MG63 (cell line): ENCODE data around the gene SLFN14. TPM values are rescaled to one million over a fixed set of nuclear protein-coding genes. Genes with fewer than 3 reads are reported as not detected.
"Not testable (repeated sequence)": the region's sequence is repeated elsewhere in the genome, so short reads cannot be mapped to it uniquely, and the experiment has no call there.

Experiments used
- DNase-seq: peaks from one replicate; pipeline ENCODE4 v3.0.0-alpha.2; 2020
- H3K27me3 ChIP-seq: fragments of 250-450 bp; sonication (Bioruptor Pico); 2 replicates; pipeline ENCODE4 v1.5.1; 2020; ENCODE audit warnings: mild to moderate bottlenecking, moderate library complexity
- H3K36me3 ChIP-seq: fragments of 250-450 bp; sonication (Bioruptor Pico); 2 replicates; pipeline ENCODE4 v1.5.1; 2020; ENCODE audit warnings: mild to moderate bottlenecking, moderate library complexity
- H3K4me3 ChIP-seq: fragments of 250-450 bp; sonication (Bioruptor Pico); 2 replicates; pipeline ENCODE4 v1.5.1; 2020; ENCODE audit warnings: mild to moderate bottlenecking, moderate library complexity
- H3K9me3 ChIP-seq: fragments of 250-450 bp; sonication (Bioruptor Pico); 2 replicates; pipeline ENCODE4 v1.5.1; 2020; ENCODE audit warnings: mild to moderate bottlenecking, moderate library complexity
- total RNA-seq: library from RNA; depleted of rRNA; stranded (reverse); fragments of >200 nt; shearing (Covaris generic); gene quantifications from 2 replicates; pipeline ENCODE4 v1.2.3, GENCODE V29; 2014; ENCODE audit warnings: low replicate concordance

The SLFN14 gene
- total RNA-seq, 1 experiment from 2014 or later: not detected

- peaks cover 35% of the 10 kb centered on the region for H3K36me3 ChIP-seq
- no peaks in the 10 kb centered on the region for H3K27me3 ChIP-seq
- DNase-seq: no peak
- no peaks in the 10 kb centered on the region for H3K9me3 ChIP-seq
- no peak overlapping the region for H3K4me3 ChIP-seq
These were observed 15.1 kb upstream of the SLFN14 start for GRCh38 chr17:35575759-35576158.

DNA sequence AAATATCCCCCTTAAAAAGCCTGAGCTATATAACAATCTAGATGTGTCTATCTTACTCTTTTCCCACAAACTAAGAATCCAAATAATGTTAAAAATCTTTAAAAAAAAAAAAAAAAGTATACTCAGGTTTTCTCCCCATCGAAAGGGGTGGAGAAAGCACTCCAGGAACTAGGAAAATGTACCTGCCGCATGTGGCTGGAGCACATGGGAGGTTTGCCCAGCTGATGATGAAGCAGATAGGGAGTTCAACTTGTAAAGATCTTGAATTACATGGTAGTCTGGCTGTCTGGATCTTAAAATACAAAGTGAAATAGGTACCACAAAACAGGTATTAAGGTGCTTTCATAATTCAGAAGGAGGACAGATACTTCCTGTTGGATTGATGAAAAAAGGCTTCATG is 8.8 kb upstream of the SLFN14 start:
- Histone ChIP-seq H3K27me3 (0 out of 2 replicates have a peak, but pooled peaks cover 2% of the 10 kb centered on the region), H3K36me3 (peaks cover 24% of the 10 kb centered on the region), H3K9me3 (no peaks in the 10 kb centered on the region), H3K4me3 (no peak overlapping the region; the same call in 1 of the 2 replicates)
- DNase-seq: no peak

DNA sequence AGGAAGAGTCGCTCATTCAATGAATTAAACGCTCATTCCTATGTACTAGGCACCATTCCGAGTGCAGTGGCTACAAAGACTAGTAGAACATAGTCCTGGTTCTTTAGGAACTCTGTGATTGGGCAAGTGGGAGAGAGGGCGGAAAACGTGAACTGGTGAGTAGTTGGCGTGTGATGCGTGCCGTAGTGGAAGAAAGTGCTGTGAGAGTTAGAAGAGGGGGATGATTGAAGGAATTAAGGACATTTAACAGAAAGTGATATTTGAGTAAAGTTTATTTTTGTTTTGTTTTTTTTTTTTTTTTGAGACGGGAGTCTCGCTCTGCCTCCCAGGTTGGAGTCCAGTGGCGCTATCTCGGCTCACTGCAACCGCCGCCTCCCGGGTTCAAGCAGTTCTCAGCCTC is 7.9 kb upstream of the SLFN14 start:
- Histone ChIP-seq H3K4me3 (peak overlapping the region; percentile 84), H3K27me3 (0 out of 2 replicates have a peak, but pooled peaks cover 2% of the 10 kb centered on the region), H3K36me3 (peaks cover 15% of the 10 kb centered on the region), H3K9me3 (no peaks in the 10 kb centered on the region)
- DNase-seq: peak; percentile 46

- Histone ChIP-seq H3K36me3 (peaks cover 11% of the 10 kb centered on the region), H3K4me3 (peak overlapping the region; percentile 84), H3K9me3 (no peaks in the 10 kb centered on the region), H3K27me3 (0 out of 2 replicates have a peak, but pooled peaks cover 2% of the 10 kb centered on the region)
- no peak for DNase-seq
These were observed 6.3 kb upstream of the SLFN14 start for GRCh38 chr17:35566968-35567367.

GRCh38 chr17:35563181-35563580 is 2.6 kb upstream of the SLFN14 start:
- DNase-seq, H3K27me3 ChIP-seq, H3K4me3 ChIP-seq, H3K36me3 ChIP-seq, H3K9me3 ChIP-seq: not testable (repeated sequence)

GRCh38 chr17:35559495-35560210 is 966 bp downstream of the SLFN14 start:
- peaks cover 12% of the 10 kb centered on the region for H3K27me3 ChIP-seq
- no peaks in the 10 kb centered on the region for H3K36me3 ChIP-seq
- H3K9me3 ChIP-seq: no peaks in the 10 kb centered on the region
- no peak overlapping the region for H3K4me3 ChIP-seq
- DNase-seq: no peak

GRCh38 chr17:35557353-35557752 is 3.3 kb downstream of the SLFN14 start:
- no peak overlapping the region for H3K4me3 ChIP-seq
- peaks cover 17% of the 10 kb centered on the region for H3K27me3 ChIP-seq
- H3K9me3 ChIP-seq: no peaks in the 10 kb centered on the region
- H3K36me3 ChIP-seq: no peaks in the 10 kb centered on the region
- no peak for DNase-seq

DNA sequence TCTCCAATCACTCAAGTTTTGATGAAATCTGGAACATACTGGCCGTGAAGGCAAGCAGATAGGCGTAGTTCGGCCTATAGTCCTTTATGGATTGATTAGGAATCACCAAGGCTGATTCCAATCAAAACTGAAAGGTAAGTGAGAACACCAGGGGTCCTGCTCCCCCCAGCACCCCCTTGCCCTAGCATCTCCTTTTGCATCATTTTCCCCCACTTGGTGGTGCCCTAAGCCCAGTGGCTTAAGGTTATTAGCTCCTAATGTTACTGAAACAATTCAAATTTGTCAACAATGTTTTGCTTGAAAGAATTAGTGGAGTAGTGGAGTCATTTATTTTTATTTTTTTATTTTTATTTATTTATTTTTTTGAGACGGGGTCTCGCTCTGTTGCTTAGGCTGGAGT is 4.9 kb downstream of the SLFN14 start:
- DNase-seq: no peak
- Histone ChIP-seq H3K9me3 (no peaks in the 10 kb centered on the region), H3K36me3 (no peaks in the 10 kb centered on the region), H3K4me3 (no peak overlapping the region), H3K27me3 (peaks cover 17% of the 10 kb centered on the region)

GRCh38 chr17:35554668-35555067 is 6.0 kb downstream of the SLFN14 start:
- Histone ChIP-seq H3K36me3 (no peaks in the 10 kb centered on the region), H3K4me3 (no peak overlapping the region), H3K9me3 (no peaks in the 10 kb centered on the region), H3K27me3 (peaks cover 17% of the 10 kb centered on the region)
- no peak for DNase-seq

- Histone ChIP-seq H3K9me3 (no peaks in the 10 kb centered on the region), H3K36me3 (no peaks in the 10 kb centered on the region), H3K27me3 (peaks cover 21% of the 10 kb centered on the region), H3K4me3 (no peak overlapping the region)
- DNase-seq: no peak
These were observed 7.3 kb downstream of the SLFN14 start for GRCh38 chr17:35553310-35553709.

DNA sequence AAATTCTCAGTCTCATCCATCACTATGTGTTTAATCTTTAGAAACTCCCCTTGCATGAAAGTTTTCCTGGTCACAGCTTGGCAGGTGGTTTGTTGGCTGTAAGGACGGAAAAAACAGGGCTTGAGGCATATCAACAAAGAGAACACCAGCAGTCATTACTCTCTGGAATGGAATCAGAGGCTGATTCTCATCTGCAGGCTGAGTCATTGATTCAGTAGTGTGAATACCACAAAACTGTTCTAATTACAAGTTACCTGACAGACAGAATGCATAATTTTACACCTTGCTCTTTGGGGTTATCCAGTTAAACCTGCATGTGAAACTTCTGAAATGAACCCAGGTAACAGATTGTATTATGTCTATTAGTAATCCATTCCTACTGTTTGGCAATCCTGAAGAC is 11.6 kb downstream of the SLFN14 start:
- H3K27me3 ChIP-seq: peaks cover 9% of the 10 kb centered on the region; the same call in 1 of the 2 replicates
- no peaks in the 10 kb centered on the region for H3K36me3 ChIP-seq
- H3K4me3 ChIP-seq: no peak overlapping the region
- H3K9me3 ChIP-seq: no peaks in the 10 kb centered on the region
- DNase-seq: no peak

DNA sequence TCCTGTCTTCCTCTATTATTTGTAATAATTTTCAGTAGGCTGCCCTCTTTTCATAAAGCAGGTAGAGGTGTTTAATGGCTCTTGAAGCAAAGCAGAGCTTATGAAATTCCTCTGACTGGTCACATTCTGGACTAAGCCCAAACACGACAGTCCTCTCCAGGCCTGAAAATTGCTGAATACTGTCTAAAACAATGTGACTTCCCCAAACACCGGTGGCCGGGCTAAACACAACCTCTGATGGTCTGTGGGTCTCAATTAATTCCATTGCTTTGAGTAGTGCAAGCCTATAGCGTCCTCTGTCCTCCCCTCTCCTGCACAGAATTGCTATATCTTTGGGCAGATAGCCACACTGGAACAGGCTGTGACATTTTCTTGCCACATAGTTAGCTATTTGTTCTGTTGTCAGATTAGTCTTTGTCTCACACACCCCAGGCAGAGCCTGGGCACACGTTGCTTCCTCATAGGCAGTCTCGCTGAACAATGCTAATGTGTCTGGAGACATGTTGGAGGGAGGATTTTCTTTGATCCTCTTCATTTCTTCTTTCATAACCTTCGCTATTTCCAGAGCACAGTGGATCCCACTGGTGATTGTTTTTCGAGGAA is 12.3 kb downstream of the SLFN14 start:
- DNase-seq: no peak

DNA sequence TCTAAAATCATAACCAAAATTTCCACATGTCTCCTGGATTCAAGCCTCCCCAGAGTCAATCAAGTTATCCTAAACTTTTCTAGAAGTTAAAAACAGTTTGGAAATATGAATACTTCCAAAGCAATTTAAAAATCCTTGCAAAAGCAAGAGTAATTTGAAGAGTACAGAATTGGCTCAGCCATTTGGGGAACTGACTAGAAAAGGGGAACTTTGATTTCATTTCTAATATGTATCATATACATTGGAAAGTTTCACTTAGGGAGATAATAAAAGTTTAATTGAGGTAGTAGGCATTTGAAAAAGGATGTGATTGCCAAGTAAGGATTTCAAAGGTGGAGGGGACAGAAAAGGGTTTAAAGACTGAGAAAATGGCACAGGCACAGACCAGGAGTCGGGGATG is 14.1 kb downstream of the SLFN14 start:
- Histone ChIP-seq H3K9me3 (no peaks in the 10 kb centered on the region), H3K36me3 (no peaks in the 10 kb centered on the region), H3K4me3 (no peak overlapping the region), H3K27me3 (peaks cover 5% of the 10 kb centered on the region; the same call in 1 of the 2 replicates)
- DNase-seq: no peak

More for the DNA sequence above, 12.3 kb downstream of the SLFN14 start:
- Histone ChIP-seq H3K36me3 (no peaks in the 10 kb centered on the region), H3K4me3 (no peak overlapping the region), H3K27me3 (peaks cover 5% of the 10 kb centered on the region; the same call in 1 of the 2 replicates), H3K9me3 (no peaks in the 10 kb centered on the region)

DNA sequence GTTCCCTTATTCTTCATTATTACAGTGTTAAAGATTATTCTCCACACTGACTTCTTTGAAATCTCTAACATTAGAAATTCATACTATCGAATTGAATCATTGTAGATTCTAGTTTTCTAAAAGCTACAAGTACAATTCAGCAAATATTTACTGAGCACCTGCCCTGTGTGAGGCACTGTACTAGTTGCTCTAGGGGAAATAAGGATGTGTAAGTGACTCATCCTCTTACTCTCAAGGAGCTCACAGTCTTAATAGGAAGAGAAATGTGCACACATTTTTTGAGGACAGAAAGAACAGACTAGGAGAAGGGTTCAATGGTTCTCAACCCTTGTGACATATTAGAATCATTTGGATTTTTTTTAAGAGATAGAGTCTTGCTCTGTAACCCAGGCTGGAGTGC is 15.5 kb downstream of the SLFN14 start:
- peaks cover 5% of the 10 kb centered on the region; the same call in 1 of the 2 replicates for H3K27me3 ChIP-seq
- no peaks in the 10 kb centered on the region for H3K9me3 ChIP-seq
- H3K36me3 ChIP-seq: no peaks in the 10 kb centered on the region
- no peak for DNase-seq
- no peak overlapping the region for H3K4me3 ChIP-seq

- no peaks in the 10 kb centered on the region for H3K9me3 ChIP-seq
- no peak overlapping the region for H3K4me3 ChIP-seq
- no peaks in the 10 kb centered on the region for H3K36me3 ChIP-seq
- peak; percentile 24 for DNase-seq
- H3K27me3 ChIP-seq: no peaks in the 10 kb centered on the region
These were observed 16.8 kb downstream of the SLFN14 start for GRCh38 chr17:35543856-35544255.

DNA sequence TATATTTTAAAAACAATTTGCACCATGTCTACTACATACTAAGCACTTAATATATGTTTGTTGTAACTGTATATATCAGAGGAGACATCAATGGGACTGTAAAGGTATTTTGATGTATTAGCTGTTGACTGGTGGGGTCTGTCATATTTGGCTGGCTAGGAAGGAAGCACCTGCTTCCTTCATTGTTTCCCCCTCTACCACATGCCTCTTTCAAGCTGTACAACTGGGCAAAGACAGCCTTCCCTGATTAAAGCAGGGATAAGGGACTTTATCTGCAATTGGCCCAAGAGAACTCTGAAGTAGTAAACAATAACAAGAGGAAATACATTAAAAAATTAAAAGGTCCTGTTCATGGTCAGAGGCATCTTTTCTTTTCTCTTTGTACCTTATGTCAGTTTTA is 17.6 kb downstream of the SLFN14 start:
- no peaks in the 10 kb centered on the region for H3K36me3 ChIP-seq
- no peaks in the 10 kb centered on the region for H3K9me3 ChIP-seq
- no peak for DNase-seq
- no peak overlapping the region for H3K4me3 ChIP-seq
- H3K27me3 ChIP-seq: no peaks in the 10 kb centered on the region

- H3K9me3 ChIP-seq: no peaks in the 10 kb centered on the region
- no peaks in the 10 kb centered on the region for H3K27me3 ChIP-seq
- no peaks in the 10 kb centered on the region for H3K36me3 ChIP-seq
- H3K4me3 ChIP-seq: peak overlapping the region; percentile 46
- DNase-seq: no peak
These were observed 19.2 kb downstream of the SLFN14 start for GRCh38 chr17:35541434-35541833.
